Left ventricle myocardium superior (tissue), 1 donor: ENCODE measurements around the gene AGAP3. TPM values are rescaled to one million over a fixed set of nuclear protein-coding genes. Genes with fewer than 3 reads are reported as not detected.

Experiments used
- ATAC-seq: fragments of 200-7000 bp; cut with Tn5 transposase; one replicate; pipeline ENCODE4 v1.9.1; 2020; ENCODE audit warnings: mild to moderate bottlenecking, moderate library complexity
- DNase-seq: peaks from one replicate; pipeline ENCODE4 v3.0.0-alpha.2; 2020
- intact Hi-C: fragments of 100-400 bp; cut with micrococcal nuclease; formaldehyde crosslinking; loops from one replicate; pipeline ENCODE4 v1.11.0; 2022
- total RNA-seq: library from RNA; stranded (reverse); fragmentation: NEBNext Ultra II Directional; extraction: Animal tissue kit (Norgen Biotek cat#: 25700); gene quantifications from one replicate; pipeline ENCODE4 v1.2.1, GENCODE V29; 2021
- donor health status: DM: no; HTN: yes; CAD: no; lungs with severe emphysema.

The AGAP3 gene
- total RNA-seq, 1 donor from 2014 or later, result 69.7 TPM

DNA sequence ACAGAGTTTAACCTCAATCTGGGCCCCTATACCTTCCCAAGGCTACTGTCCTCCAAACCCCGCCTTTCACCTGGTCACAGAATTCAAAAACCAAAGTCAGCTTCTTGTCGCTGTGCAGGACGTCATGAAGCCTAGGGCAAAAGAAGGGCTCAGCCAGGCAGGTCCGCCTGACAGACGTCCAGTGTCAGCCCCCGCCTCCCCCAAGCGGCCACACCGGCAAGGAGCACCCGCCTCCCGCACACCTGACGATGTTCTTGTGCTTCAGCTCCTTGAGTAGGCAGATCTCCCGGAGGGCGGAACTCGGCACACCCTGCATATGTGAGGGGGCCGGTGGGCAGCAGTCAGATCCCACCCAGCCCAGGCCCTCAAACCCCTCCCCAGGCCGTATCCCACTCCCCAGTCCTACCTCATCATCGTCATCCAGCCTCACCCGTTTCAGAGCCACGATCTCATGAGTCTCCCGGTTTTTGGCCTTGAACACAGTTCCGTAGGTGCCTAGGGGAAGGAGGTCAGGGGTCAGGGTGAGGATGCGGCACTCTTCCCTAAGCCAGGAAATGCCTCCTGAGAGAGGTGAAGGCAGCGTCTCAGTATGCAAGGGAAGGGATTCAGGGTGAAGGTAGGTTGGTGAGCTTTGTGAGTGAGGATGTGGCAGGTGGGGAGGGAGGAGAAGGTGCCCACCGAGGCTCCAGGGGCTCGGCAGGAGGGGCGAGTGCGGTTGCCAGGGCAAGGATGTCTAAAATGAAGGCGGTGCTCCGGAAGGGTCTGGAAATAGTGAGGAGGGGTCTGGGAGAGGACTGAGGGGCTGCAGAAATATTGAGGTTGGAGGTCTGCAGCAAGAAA lies 29.4 kb upstream of the AGAP3 start:
- no peak for DNase-seq
- intact Hi-C loops, result no loop called here
- no peak for ATAC-seq

DNA sequence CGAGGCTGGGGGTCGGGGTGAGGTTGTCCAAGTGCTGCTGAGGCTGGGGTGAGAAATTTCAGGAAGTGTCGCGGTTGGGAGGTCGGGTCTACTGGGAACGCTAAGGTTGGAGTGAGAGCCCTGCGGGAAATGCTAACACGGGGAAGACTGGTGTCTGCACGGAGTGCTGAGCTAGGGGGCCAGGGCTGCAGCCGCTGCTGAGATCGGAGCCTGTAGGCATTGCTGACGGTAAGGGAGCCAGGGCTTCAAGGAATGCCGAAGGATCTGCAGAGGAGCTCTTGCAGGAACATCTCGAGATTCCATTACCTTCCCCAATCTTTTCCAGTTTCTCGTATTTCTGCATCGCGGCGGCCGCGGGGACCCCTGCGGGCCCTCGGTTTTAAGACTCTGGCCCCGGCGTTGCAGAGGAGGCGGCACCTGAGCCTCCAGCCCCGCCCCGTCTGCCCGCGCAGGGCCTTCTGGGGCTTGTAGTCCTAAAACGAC lies 28.7 kb upstream of the AGAP3 start, which contains the start of gene CDK5:
TSS of gene CDK5 (minus strand) at position 392 of the 483 bp plus-strand sequence. CDS start at position 343, 49 bp downstream.
- DNase-seq, result no peak
- peak; percentile 0 for ATAC-seq
- intact Hi-C loops, result no loop called here

DNA sequence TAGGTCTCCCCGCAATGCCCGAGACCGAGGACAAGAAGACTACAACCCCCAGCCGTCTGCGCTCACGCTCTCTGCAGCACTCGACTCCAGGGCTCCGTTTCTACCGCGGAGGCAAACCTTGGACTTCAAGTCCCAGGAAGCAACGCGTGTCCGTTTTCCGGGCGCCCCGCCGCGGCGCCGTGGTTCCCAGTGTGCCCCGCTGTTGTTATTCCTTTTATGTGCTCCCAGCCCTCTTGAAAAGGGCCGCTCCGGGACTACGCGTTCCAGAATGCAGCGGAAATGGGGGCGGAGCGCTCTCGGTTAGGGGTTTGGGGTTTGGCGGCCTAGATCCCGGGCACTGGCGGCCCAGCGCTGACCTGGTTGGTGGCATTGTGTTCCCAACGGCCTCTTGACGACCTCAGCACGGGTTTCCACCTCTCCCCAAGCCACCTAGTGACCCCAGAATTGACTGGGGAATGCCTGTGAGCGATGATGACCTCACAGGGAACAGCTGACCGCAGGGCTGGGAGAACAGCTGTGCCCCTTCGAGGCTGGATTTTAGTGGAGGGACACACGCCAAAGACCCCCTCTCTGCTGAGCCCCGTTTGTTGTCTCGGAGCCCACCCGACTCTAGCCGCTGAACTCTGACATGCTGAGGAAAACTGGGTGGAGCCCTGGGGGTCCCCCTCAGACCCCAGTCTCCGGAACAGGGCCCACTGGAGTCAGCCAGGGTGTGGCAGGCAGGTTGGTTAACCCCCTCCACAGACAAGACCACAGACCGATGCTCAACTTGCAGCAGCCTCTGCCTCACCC lies 28.1 kb upstream of the AGAP3 start:
- ATAC-seq (peak; percentile 85), DNase-seq (peak; percentile 99)
- intact Hi-C loops, result no loop called here

DNA sequence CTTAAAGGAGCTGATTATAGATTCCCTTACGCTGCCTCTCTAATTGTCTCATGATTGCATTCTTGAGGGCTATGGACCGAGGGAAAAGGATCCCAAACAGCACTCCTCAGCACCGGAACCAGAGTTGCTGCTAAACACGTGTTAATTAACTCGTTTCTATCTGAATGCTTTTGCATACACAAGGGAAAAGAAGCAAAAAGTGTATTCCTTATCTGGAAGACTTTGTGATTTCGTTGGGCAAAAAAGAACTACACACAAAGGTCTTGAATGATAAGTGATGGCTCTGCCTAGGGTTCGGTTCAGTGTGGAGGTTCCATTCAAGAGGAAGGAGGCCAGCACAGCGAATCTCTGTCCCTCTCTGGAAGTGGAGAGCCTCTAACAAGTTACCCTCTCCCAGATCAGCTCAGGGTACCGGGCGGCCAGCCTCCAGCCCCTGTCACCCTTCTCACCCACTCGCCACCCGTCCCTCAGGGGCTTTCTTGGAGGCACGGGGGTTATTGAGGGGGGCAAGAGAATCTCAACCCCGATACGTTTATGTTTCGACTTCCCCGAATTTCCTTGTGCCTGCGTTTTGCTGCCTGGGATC lies 27.4 kb upstream of the AGAP3 start:
- ATAC-seq (no peak), DNase-seq (no peak)
- intact Hi-C loops, result no loop called here

DNA sequence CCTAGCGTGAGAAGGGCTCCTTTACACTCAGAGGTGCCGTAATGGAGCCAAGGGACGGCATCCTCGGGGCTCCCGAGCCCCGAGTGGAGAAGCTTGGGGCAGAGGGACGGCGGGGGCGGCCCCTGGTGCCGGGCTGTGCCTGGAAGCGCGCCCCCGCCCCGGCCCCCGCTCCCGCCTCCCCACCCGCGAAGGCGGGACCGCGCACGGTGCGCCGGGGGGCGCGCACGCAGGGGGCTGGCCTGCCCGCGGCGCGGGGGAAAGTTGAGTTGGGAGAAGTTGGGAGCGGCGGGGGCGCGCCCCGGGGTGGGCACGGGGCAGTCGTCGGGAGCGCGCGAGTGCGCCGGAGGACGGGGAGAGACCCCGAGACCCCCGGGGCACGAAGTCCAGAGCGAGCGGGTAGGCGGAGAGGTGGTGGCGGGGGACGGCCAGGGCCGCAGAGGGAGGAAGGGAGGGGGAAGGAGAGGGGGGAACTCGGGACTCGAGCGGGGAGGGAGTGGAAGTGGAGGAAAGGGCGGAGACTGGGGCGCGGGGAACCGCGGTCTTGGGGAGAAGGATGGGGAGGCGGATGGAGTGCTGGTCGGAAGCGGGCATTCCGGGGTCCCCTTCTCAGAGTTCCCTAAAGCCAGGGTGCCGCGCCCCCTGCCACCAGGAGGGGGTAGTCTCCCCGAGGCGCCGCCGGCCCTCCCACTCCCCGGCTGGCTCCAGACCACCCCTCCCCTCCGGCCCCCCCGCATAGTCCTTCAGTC lies 26.7 kb upstream of the AGAP3 start, which contains the start of gene SLC4A2:
TSS of gene SLC4A2 (plus strand) at position 223 of the 746 bp plus-strand sequence. CDS start 2,399 bp downstream, outside the sequence.
- DNase-seq (peak; percentile 92), ATAC-seq (peak; percentile 69)
- intact Hi-C loops, result no loop called here

DNA sequence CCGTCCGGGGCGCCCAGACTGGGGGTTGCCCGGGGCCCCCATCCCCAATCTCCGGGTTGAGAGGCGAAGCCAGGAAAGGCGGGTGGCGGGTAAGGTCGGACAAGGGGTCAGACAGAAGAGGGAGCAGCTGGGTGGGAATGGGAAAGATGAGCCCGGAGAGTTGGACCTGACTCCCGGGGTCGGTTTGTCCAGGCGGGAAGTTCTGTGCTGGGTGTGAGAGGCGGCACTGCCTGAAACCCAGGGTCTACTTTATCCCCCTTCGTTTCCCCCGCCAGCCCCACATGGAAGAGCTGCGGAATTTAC lies 26.2 kb upstream of the AGAP3 start:
- ATAC-seq, result no peak
- intact Hi-C loops, result no loop called here
- DNase-seq, result no peak

DNA sequence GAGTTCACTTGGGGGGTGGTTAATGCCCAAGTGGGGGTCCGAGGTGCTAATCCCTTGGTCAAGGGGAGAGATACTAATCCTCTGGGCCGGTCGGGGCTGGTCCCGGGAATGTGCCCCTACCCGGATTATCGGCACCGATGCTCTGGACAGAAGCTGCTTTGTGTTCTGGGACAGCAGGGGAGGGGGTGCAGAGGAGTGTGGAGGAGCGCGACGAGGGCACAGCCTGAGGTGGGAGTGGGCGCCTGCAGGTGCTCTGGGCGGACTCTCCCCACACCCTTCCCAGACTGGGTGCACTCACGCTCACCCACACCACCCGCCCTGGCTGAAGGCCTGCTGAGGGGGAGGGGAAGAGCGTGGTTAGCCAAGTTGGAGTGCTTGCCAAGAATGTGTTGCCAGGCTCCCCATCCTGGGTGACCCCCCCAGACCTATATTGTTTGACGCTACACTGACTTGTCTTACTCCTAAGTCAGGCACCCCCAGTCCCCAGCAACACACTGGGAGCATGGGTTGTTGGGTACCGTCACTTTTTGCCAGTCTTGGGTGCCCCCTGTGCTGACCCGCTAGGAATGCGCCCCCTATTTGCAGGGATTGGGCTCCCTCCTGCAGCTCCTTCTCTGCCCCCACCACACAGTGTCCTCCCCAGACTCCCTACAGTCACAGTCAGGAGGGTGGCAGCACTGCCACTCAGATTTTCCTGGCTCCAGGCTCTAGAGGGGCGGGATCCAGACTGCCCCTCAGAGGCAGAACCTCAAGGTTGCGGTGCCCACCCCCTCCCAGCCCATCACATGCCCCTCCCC lies 25.7 kb upstream of the AGAP3 start:
- intact Hi-C loops, result no loop called here
- no peak for ATAC-seq
- no peak for DNase-seq

DNA sequence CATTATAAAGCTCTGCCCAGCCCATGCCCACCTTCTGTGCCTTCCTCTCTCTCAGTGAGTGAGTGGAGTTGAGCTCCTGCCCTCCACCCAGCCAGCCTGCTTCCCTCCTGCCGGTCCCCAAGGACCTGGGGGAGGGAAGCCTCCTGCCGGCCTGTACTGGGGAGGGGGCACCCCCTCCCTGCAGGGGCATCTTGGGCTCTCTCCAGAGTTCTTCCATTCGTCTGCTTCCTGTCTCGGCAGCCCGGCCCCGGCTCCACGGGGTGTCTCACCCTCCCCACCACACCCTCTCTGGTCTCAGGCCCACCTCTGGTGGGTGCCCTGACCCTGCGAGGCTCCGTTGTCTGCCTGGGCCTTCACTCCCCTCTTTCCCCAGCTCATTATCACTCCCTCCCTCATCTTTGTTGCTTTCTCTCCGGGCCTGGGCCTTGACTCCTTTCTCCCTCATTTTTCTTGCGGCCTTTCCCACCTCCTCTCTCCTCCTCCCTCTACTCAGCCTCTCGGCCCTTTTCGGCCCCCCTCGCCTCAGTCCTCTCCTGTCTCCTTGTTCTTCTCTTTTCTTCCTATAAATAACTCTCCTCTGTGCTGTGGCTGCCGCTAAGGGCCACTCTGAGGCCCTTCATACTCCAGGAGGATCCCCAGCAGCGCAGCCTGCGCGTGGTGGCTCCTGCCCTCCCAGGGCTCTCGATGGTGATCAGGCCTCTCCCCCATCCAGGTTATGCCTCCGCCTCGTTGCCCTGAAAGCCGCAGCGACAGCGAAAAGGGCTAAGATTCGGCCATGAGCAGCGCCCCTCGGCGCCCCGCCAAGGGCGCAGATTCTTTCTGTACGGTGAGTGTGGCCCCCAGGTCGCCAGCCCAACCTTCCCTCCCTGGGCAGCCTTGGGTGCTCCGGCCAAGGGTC lies 24.8 kb upstream of the AGAP3 start:
- DNase-seq, result no peak
- no peak for ATAC-seq
- intact Hi-C loops, result no loop called here

DNA sequence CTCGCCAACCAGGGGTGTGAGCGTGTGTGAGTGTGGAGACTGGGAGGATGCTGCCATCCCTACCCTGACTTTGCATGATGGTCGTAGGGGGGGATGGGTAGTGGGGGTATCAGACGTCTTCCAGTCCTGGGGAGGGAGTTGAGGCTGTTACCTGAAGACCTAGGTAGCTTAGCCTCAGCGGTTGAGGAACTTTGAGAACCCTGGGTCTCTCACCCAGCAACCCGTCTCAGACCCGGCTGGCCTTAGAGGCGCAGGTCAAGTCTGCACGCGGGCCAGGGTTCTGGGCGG lies 24.2 kb upstream of the AGAP3 start:
- intact Hi-C loops, result no loop called here

DNA sequence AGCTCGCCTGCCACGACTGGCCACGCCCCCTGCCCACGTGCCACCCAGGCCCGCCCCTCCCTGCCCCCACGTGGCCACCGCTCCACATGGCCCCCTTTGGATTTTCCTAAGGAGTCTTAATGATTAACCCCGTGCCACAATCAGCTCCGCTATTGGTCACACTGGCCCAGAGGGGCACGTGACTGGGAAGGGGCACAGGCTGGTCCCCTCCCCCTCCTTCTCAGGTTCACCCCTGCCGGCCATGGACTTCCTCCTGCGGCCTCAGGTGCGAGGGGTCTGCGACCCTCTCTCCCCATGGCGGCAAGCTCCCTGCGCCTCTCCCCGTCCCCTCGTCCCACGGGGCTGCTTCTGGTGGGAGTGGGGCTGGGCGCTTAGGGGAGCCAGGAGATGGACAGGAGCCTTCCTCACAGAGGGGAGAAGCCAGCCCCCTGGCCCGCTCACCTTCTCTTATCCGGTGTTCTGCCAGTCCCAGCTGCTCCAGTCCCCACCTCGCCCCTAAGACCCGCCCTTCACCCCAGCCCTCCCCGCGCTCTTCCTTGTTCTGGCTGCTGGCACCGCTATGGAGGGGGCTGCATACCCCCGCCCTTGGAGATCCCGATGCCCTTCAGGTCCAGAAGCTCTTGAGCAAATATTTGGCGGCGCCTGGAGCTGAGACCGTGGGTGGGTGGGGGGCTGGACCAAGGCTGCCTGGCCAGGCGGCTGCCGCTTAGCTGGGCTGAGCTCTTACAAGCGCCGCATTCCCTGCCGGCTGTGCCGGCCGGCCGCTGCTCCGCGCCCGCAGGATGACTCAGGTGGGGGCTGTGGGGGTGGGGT lies 23.7 kb upstream of the AGAP3 start:
- intact Hi-C loops, result no loop called here
- peak; percentile 6 for ATAC-seq
- peak; percentile 62 for DNase-seq

More for the DNA sequence above, 24.2 kb upstream of the AGAP3 start:
- ATAC-seq, result no peak
- DNase-seq, result no peak

DNA sequence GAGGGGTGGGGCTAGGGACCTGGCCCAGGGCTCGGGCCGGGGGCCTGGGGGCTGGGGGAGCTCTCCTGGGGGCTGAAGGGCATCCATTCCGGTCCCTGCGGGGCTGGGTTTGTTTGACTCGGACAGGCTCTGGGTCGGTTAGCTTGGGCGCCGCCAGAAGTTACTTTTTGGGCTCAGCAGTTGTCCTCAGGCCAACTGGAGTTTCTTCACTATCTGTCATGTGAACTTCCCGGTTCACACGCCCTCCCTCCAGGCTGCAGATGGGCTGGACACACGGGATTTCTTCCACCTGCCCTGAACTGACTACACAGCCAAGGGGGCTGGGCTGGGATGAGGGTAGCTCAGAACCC lies 23.1 kb upstream of the AGAP3 start:
- ATAC-seq (peak; percentile 0), DNase-seq (no peak)
- intact Hi-C loops, result no loop called here

DNA sequence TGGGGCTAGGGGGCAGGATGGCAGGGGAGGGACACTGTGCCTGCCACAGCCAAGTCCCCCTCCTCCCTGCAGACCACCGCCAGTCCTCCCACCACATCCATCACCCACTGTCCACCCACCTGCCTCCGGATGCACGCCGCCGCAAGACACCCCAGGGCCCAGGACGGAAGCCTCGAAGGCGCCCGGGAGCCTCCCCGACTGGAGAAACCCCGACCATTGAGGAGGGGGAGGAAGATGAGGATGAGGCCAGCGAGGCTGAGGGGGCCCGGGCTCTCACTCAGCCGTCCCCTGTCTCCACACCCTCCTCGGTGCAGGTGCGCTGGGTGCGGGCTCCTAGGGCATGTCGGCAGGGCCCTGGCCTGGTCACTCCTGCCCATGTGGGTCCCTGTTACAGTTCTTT lies 21.8 kb upstream of the AGAP3 start:
- DNase-seq, result no peak
- no peak for ATAC-seq
- intact Hi-C loops, result no loop called here

DNA sequence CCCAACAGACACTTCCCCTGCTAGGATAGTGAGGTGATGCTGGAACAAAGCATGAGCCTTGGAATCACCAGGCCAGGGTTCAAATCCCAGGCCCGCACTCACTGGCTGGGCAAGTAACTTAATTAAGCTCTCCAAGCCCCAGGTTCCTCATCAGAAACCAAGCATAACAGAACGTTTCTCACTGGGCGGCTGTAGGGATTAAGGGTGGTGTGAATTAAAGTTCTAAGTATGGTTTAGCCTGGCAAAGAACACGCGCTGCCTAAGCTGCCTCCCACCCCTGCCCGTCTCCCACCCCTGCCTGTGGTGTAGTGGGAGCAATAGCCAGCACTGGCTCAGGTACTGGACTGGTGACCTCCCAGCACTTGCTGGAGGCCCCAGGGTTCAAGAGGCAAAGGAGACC lies 21.3 kb upstream of the AGAP3 start:
- intact Hi-C loops, result no loop called here
- DNase-seq, result no peak

DNA sequence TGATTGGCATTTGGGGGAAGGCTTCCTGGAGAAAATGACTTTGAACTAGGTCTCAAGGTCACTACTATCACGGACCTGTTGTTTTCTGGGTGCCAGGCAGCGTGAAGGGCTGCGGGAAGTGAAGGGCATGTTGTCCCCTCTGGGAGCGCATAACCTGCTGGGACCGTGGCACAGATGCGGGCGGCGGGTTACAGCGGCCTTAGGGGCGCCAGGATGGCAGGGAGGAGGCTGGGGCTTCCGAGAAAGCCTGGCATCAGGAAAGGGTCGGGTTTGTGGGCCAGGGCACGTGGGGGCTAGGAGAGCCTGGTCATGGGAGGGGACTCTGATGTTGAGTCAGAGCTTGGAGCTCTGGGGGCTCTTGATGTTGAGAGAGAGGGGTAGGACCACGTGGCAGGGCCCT lies 20.8 kb upstream of the AGAP3 start:
- intact Hi-C loops, result no loop called here
- ATAC-seq, result no peak
- DNase-seq, result no peak

More for the DNA sequence above, 21.3 kb upstream of the AGAP3 start:
- ATAC-seq, result no peak

DNA sequence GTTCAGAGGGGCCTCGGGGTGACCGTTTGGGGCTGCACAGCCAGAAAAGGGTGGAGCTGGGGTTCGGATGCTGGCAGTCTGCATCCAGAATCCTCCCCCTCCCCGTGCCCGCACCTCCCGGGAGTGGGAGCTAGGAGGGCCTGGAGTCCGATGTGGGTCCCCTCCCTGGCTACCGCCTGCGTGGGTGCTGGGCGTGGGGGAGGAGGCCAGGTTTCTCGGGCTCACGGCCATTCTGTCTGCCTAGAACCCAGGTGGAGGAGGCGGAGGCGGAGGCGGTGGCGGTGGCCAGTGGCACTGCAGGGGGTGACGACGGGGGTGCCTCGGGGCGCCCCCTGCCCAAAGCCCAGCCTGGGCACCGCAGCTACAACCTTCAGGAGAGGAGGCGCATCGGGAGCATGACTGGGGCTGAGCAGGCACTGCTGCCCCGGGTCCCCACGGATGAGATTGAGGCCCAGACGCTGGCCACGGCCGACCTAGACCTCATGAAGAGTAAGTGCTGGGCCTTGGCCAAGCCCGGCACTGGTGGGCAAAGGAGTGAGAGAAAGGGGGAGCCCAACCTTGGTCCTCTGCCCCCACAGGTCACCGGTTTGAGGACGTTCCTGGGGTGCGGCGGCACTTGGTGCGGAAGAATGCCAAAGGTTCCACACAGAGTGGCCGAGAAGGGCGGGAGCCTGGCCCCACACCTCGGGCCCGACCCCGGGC lies 19.9 kb upstream of the AGAP3 start:
- ATAC-seq (no peak), DNase-seq (no peak)
- intact Hi-C loops, result no loop called here

DNA sequence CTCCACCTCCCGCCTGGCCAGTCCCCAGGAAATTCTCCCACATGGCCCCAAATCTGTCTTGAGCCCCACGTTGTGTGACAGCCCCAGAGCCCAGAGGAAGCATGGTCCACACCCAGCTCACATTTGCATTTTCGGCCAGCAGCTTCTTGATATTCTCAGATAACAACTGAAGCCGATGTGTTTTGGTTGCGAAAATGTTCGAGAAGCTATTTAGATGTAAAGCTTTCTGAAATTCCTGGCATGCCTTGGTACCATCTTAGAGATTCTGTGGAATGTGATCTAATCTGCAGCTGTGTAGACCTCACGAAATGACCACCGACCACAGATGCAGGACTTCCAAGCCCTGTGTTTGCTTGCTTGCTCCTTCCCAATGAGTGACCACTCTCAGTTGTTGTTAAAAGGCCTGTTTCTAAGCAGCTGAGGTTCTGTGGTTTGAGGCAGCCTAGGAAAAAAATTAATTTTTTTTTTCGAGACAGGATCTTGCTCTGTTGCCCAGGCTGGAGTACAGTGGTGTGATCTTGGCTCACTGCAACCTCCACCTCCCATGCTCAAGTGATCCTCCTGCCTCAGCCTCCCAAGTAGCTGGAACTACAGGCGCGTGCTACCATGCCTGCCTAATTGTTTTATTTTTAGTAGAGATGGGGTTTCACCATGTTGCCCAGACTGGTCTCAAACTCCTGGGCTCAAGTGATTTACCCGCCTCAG lies 18.1 kb upstream of the AGAP3 start:
- ATAC-seq, result no peak
- DNase-seq, result no peak
- intact Hi-C loops, result no loop called here
